ENCODE data around the gene FCHO2. TPM values are rescaled to one million over a fixed set of nuclear protein-coding genes. Genes with fewer than 3 reads are reported as not detected.
"Not testable (repeated sequence)": the region's sequence is repeated elsewhere in the genome, so short reads cannot be mapped to it uniquely, and the experiment has no call there.

The FCHO2 gene, protein sequence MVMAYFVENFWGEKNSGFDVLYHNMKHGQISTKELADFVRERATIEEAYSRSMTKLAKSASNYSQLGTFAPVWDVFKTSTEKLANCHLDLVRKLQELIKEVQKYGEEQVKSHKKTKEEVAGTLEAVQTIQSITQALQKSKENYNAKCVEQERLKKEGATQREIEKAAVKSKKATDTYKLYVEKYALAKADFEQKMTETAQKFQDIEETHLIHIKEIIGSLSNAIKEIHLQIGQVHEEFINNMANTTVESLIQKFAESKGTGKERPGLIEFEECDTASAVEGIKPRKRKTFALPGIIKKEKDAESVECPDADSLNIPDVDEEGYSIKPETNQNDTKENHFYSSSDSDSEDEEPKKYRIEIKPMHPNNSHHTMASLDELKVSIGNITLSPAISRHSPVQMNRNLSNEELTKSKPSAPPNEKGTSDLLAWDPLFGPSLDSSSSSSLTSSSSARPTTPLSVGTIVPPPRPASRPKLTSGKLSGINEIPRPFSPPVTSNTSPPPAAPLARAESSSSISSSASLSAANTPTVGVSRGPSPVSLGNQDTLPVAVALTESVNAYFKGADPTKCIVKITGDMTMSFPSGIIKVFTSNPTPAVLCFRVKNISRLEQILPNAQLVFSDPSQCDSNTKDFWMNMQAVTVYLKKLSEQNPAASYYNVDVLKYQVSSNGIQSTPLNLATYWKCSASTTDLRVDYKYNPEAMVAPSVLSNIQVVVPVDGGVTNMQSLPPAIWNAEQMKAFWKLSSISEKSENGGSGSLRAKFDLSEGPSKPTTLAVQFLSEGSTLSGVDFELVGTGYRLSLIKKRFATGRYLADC
- total RNA-seq (2014; rRNA removed; shearing (Covaris generic)), result 5.4 and 7.4 TPM in 2 replicates

- DNase-seq (ENCODE audit: low read depth), result peak; percentile 95
Measured at GRCh38 chr5:72955768-72956323, at the start of gene FCHO2. Gene FCHO2, plus strand, starts transcription at chr5:72956041. Its CDS starts 56 bp downstream, at chr5:72956097.

GRCh38 chr5:72906806-72907205 lies 49.0 kb upstream of the FCHO2 start:
- DNase-seq (ENCODE audit: low read depth), result no peak

DNA sequence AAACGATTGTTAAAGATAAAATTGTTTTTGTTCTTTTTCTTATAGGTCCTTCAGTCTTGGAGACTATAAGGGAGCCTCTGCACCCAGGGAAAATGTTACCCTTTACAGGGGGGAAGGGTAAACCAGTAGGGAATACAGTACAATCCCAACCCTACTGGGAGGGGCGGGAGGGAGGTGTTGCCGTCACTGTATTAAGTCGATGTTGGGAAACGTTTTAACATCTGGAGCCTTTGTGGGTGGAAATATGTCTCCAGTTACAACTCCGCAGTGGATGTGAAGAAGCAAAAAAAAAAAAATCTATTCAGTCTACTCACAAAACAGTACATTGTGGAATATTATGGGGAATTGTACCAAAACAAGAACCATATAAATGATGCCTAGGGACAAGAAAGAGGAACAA lies 47.2 kb upstream of the FCHO2 start:
- DNase-seq (ENCODE audit: low read depth), result no peak

GRCh38 chr5:72917371-72917776 lies 38.5 kb upstream of the FCHO2 start:
- DNase-seq (ENCODE audit: low read depth), result peak; percentile 13

DNA sequence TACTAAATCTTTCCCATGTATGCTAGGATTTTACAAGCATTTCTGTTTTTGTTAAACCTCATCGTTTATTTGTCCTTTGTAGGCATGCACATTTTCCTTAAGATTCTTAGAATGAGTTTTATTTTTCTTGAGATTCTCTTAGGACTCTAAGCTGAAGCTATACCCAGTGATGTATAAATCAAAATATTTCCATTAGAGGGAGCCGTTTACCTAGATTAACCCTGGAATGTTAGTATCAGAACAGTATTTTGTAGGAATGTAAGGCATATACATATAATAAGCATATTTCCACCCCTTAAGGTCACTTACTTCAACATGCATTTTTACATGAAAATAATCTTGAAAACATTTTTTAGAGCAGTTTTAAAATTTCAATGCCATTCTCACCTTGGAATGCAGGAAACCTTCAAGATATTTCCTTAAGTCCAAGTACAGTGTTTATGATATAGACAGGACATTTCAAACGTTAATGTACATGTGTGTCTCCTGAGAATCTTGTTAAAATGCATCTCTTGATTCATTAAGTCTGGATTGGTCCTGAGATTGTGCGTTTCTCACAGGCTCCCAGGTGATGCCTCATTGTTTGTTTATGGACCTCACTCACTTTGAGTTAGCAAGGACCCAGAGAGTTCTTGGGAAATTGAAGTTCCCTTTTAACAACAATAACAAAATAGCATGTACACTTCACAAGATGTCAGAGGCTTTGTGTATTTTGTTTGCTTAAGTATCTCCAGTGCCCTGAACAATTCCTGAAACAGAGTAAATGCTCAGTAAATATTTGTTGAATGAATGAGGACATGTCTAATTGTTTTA lies 34.9 kb upstream of the FCHO2 start:
- peak; percentile 52 for DNase-seq (ENCODE audit: low read depth)

DNA sequence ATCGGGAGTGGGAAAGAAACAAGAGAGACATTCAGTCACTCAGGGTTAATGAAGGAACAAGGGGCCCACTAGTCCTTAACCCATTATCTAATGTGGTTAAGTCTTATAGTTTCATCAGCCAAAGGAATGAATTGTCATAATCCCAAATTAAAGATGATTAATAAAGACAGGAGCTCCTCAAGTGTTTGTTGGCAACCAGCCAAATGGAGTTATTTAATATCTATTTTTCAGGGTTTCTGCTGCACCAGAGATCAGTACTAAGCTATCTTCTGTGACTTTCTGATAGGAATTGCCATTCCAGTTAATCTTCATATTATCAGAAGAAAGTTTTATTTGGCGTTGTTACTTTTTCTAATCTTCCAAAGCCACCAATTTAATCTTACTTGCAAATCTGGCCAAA lies 34.0 kb upstream of the FCHO2 start:
- no peak for DNase-seq (ENCODE audit: low read depth)

- DNase-seq (ENCODE audit: low read depth), result no peak
Measured at GRCh38 chr5:72922422-72922821, 33.4 kb upstream of the FCHO2 start.

GRCh38 chr5:72925336-72926010 lies 30.4 kb upstream of the FCHO2 start:
- DNase-seq (ENCODE audit: low read depth), result no peak

- not testable (repeated sequence) for DNase-seq (ENCODE audit: low read depth)
Measured at GRCh38 chr5:72932686-72933085, 23.2 kb upstream of the FCHO2 start.

DNA sequence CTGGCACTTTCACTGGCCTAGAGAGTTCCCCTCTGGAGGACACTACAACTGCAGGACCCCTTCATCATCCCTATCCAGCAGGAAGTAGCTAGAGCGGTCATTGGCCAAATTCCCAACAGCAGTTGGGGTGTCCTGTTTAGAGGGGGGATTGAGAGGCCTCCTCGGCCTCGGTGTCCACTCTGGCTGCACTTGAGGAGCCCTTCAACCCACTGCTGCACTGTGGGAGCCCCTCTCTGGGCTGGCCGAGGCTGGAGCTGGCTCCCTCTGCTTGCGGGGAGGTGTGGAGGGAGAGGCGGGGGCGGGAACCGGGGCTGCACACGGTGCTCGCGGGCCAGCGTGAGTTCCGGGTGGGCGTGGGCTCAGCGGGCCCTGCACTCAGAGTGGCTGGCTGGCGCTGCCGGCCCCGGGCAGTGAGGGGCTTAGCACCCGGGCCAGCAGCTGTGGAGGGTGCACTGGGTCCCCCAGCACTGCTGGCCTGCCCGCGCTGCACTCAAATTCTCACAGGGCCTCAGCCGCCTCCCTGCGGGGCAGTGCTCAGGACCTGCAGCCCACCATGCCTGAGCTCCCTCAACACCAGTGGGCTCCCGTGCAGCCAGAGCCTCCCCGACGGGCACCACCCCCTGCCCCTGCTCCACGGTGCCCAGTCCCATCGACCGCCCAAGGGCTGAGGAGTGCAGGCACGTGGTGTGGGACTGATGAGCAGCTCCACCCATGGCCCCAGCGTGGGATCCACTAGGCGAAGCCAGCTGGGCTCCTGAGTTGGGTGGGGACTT lies 20.7 kb upstream of the FCHO2 start:
- not testable (repeated sequence) for DNase-seq (ENCODE audit: low read depth)

GRCh38 chr5:72936893-72937292 lies 18.9 kb upstream of the FCHO2 start:
- no peak for DNase-seq (ENCODE audit: low read depth)

DNA sequence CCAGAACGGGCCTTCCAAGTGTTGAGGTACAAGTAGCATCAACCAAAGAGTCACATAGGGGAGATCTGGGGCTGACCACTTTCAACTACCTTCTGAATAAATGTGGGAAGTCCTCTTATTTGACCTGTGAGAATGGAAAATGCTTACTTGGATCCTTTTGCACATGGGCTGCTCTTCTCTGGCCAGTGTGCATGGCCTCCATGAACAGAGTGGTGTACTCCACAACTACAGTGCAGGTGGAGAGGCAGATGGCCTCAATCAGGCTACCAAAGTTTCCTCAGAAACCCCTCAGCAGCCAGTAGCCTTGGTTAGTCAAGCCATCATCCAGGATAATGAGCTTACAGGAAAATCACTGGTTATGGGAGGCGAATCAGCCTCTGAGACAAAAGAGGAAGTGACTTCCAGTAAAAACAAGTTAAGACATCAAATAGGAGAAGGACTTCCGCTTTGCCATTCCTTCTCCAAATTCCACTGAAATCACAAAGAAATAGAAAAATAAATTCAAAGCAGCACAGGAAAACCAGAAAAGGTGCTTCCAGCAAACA lies 18.3 kb upstream of the FCHO2 start:
- no peak for DNase-seq (ENCODE audit: low read depth)

DNA sequence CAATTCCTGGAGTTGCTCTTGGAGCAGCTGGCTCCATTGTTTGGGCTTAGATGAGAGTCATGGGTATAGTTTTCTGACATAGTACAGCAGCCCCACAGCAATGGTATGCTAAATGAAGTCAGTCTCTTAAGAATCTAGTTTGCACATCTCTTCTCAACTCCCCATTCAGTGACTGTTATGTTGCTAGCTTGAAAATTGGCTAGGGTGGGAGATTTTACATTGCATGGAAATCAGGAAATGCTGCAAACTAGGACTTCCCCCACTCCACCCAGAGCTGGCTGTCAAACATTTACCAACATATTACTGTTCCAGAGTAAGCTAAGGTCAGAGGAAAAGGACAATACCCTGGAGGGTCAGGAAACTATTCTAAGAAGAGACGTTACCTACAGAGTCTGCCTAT lies 17.6 kb upstream of the FCHO2 start:
- DNase-seq (ENCODE audit: low read depth), result no peak

- DNase-seq (ENCODE audit: low read depth), result no peak
Measured at GRCh38 chr5:72940082-72940481, 15.8 kb upstream of the FCHO2 start.

DNA sequence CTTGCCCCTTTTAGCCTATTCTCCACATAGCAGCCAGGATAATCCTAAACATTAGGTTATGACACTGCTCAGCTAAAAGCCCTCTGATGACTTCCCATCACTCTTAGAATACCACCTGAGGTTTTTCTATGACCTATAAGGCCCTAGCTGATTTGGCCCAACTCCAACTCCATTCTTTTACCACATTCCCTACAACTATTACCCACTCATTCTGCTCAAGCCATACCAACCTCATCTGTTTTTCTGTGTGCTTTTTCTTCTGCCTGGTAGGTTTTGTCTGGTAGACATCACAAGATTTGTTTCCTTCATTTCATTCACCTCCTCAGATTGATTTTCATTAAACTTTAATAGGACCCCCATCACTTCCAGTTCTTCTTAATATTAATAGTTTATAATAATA lies 12.5 kb upstream of the FCHO2 start:
- no peak for DNase-seq (ENCODE audit: low read depth)

DNA sequence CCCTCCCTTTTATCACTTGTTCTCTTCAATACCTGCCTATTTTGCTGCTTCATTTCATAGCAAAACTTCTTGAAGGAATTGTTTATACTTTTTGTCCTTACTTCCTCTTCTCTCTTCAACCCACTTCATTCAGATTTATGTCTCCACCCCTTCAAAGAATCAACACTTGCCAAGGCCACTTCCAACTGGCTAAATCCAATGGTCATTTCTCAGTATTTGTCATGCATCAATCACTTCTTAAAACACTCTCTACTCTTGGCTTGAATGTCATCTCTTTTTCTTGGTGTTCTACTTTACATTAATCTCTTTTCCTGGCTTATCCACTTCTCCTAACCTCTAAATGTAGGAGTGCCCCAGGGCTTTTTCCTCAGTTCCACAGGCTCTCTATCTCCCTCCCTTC lies 8.3 kb upstream of the FCHO2 start:
- no peak for DNase-seq (ENCODE audit: low read depth)

GRCh38 chr5:72949481-72949880 lies 6.4 kb upstream of the FCHO2 start:
- DNase-seq (ENCODE audit: low read depth), result peak; percentile 14

DNA sequence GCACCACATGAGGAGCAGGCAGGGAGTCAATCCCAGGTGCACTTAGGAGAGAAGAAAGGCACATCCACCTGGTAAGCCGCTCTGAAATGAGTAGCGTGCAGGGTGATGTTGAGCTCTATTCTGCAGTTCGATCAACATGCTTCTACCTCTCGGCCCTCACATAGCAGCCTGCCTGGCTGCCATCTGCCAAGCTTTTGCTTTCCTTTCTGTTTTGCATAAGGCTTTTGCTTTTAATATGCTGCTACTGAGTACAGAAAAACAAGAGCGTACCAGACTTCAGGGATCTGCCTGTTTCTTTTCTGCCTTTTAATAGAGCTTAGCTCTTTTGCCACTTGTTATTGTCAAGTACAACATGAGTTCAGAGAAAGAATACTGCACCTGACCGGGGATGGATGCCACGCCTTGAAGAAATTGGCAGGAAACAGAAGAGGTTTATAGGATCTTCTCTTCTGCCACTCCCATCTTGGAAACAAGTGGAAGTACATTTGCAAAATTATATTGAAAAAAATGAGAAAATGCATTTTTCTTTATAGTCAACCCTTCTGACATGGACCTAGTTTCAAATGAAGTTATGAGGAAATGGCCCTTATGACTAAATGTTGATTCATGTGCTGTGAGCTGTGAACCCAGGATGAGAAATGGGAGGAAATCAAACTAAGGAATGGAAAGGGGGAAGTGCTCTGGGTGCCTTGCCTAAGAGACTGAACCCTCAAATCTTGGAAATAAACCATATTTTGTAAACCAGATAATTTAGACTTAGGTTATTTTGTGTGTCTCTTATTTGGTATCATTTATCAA lies 4.0 kb upstream of the FCHO2 start:
- DNase-seq (ENCODE audit: low read depth), result peak; percentile 76

DNA sequence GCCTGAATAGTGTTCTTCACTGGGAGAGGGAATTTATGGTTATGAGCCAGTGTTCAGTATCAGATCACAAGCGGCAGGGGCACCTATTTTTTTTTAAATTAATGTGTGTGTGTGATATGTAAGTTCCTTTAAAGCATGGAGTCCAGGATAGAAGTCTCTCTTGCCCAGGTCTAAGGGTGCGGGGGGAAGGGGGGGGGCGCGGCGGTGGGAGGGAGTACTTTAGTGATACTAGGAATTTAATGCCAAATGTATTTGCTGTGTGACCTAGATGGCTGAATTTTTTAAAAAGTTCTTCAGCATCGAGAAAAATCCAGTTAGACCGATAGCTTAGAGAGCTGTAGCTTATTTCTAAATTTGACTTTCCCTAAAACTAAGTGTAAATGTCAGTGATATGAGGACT lies 1.5 kb upstream of the FCHO2 start:
- no peak for DNase-seq (ENCODE audit: low read depth)
